Right hindlimb (tissue), 1 donor: ENCODE data around the gene UBL5.

Experiments used
- DNase-seq: peaks from one replicate; pipeline ENCODE4 v3.0.0-alpha.2; 2018

The UBL5 gene

DNA sequence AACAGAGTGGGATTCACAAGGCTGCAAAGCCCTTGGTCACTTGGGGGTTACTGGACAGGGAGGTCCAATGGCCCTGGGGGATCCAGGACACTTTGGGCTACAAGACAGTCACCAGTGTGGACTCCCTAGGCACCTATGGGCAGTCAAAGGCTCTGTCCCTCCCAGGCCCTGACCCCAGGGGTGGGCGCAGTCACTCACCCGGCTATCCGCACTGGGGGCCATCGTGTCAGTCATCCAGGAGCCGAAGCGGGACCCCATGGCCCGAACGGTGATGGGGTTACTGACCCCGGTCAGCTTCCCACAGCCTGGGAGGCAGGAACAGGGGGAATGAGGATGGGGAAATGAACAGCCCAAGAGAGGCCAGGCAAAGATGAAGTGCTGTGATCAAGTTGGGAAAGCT, 28.9 kb downstream of the UBL5 start:
- DNase-seq = no peak

DNA sequence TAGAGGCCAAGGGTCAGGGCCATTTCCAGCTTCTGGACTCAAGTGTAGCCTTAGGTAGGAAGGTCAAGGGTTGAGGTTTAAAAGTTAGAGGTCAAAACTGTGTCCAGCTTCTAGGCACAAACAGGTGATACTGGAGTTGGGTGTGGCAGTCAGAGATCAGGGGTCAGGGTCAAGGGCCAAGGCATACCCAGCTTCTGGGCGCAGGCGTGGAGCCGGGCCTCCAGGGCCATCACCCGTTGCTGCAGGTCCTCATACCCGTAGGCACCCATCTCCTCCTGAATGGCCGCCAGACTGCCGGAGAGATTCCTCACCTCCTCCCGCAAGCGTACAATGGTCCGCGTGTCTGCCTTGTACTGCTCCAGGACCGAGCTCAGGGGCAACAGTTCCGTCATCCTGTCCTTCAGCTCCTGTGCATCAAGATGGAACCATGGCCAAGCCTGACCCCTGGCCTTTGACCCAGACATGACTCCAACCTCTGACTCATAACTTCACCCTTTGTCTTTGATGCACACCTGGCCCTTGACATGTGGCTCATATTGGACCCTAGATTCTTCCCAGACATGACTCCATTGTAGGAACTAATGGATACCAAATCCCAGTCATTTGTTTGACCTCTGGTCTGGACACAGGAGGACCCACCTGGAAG, 29.5 kb downstream of the UBL5 start:
- DNase-seq = no peak

GRCh38 chr19:9857920-9858746, 30.4 kb downstream of the UBL5 start:
- no peak for DNase-seq

- DNase-seq = no peak
Measured at GRCh38 chr19:9858766-9859165, 31.0 kb downstream of the UBL5 start.

- DNase-seq = no peak
Measured at GRCh38 chr19:9860407-9860806, 32.7 kb downstream of the UBL5 start.

- no peak for DNase-seq
Measured at GRCh38 chr19:9861503-9861902, 33.8 kb downstream of the UBL5 start.

- no peak for DNase-seq
Measured at GRCh38 chr19:9862938-9863337, 35.2 kb downstream of the UBL5 start.

GRCh38 chr19:9863759-9864158, 36.0 kb downstream of the UBL5 start:
- no peak for DNase-seq

GRCh38 chr19:9865732-9866501, 38.2 kb downstream of the UBL5 start:
- DNase-seq = no peak

- no peak for DNase-seq
Measured at GRCh38 chr19:9868983-9869617, 41.4 kb downstream of the UBL5 start.

GRCh38 chr19:9871626-9872338, 44.1 kb downstream of the UBL5 start:
- no peak for DNase-seq

DNA sequence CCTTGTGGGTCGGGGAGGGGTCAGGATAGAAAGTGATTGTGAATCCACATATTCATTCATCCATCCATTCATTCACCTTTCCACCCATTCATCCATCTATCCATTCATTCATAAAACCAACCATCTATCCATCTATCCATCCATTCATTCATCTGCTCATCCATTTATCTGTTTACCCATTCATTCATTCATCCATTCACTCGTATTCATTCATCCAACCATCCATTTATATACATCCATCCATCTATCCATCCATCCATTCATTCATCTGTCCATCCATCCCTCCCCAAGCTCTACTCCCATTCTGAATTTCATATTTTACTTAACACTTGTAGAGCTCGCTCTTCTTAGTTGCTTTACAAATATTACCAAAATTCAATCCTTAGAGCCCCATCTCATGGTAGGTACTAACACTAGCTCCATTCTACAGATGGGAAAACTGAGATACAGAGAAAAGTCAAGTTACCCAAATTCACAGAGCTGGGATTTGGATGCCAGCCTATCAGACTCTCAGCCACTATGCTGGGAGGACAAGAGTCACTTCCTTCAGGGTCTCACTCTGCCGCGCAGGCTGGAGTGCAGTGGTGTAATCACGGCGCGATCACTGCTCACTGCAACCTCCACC, 45.0 kb downstream of the UBL5 start:
- DNase-seq = no peak

GRCh38 chr19:9875031-9875627, 47.4 kb downstream of the UBL5 start:
- no peak for DNase-seq

- no peak for DNase-seq
Measured at GRCh38 chr19:9875796-9876195, 48.1 kb downstream of the UBL5 start.

GRCh38 chr19:9877780-9878510, 50.2 kb downstream of the UBL5 start:
- no peak for DNase-seq

GRCh38 chr19:9878511-9879196, 50.9 kb downstream of the UBL5 start:
- no peak for DNase-seq
